ENCODE data around the gene LEP.
"Not testable (repeated sequence)": the region's sequence is repeated elsewhere in the genome, so short reads cannot be mapped to it uniquely, and the experiment has no call there.

Gene LEP

GRCh38 chr7:128274884-128275603 is 34.0 kb downstream of the LEP start:
- no peak overlapping the region for H3K27ac ChIP-seq
- TF ChIP-seq, protein P1, sequence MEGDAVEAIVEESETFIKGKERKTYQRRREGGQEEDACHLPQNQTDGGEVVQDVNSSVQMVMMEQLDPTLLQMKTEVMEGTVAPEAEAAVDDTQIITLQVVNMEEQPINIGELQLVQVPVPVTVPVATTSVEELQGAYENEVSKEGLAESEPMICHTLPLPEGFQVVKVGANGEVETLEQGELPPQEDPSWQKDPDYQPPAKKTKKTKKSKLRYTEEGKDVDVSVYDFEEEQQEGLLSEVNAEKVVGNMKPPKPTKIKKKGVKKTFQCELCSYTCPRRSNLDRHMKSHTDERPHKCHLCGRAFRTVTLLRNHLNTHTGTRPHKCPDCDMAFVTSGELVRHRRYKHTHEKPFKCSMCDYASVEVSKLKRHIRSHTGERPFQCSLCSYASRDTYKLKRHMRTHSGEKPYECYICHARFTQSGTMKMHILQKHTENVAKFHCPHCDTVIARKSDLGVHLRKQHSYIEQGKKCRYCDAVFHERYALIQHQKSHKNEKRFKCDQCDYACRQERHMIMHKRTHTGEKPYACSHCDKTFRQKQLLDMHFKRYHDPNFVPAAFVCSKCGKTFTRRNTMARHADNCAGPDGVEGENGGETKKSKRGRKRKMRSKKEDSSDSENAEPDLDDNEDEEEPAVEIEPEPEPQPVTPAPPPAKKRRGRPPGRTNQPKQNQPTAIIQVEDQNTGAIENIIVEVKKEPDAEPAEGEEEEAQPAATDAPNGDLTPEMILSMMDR (IDR thresholded peaks at IDR 0.05), result no peak
- TF ChIP-seq ZFX (IDR thresholded peaks at IDR 0.05; ENCODE audit: borderline replicate concordance), result no peak

DNA sequence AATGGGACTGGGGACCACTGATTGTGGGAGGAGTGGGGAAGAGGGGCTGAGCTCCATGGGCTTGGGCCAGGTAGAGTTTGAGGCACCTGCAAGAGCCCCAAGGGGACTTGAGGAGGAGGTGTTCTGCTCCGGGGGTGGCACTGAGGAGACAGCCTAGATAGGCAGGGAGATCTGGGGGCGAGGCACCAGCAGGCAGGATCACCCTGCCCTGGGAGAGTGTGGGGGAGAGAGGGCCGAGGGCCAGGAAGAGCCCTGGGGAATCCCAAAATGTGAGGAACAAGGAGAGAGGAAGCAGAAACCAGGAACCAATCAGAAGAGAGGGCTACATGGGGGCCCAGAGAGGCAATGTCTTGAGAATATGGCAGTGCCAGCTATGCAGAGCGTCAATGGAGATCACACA is 34.6 kb downstream of the LEP start:
- no peak overlapping the region for H3K27ac ChIP-seq
- TF ChIP-seq, protein P1 (IDR thresholded peaks at IDR 0.05), result no peak
- no peak for TF ChIP-seq ZFX (IDR thresholded peaks at IDR 0.05; ENCODE audit: borderline replicate concordance)

GRCh38 chr7:128278366-128278765 is 37.3 kb downstream of the LEP start:
- H3K27ac ChIP-seq, result no peak overlapping the region
- TF ChIP-seq, protein P1 (IDR thresholded peaks at IDR 0.05), result no peak
- TF ChIP-seq ZFX (IDR thresholded peaks at IDR 0.05; ENCODE audit: borderline replicate concordance), result no peak

- no peak for TF ChIP-seq ZFX (IDR thresholded peaks at IDR 0.05; ENCODE audit: borderline replicate concordance)
- TF ChIP-seq, protein P1 (IDR thresholded peaks at IDR 0.05), result no peak
- no peak overlapping the region for H3K27ac ChIP-seq
Observed at GRCh38 chr7:128279124-128279713, 38.1 kb downstream of the LEP start.

DNA sequence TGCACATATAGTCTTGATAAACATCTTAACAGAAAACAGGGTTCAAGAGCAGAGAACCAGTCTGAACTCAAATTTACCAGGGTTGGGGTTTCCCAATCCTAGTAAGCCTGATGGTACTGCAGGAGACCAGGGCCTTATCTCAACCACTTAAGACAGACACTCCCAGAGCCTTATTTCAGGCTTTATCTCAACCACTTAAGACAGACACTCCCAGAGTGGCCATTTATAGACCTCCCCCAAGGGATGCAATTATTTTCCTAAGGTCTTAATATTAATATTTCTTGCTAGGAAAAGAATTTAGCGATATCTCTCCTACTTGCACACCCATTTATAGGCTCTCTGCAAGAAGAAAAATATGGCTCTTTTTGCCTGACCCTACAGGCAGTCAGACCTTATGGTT is 39.4 kb downstream of the LEP start:
- not testable (repeated sequence) for H3K27ac ChIP-seq

GRCh38 chr7:128281605-128282380 is 40.7 kb downstream of the LEP start:
- no peak overlapping the region for H3K27ac ChIP-seq
- TF ChIP-seq ZFX (IDR thresholded peaks at IDR 0.05; ENCODE audit: borderline replicate concordance), result no peak
- TF ChIP-seq, protein P1 (IDR thresholded peaks at IDR 0.05), result no peak

DNA sequence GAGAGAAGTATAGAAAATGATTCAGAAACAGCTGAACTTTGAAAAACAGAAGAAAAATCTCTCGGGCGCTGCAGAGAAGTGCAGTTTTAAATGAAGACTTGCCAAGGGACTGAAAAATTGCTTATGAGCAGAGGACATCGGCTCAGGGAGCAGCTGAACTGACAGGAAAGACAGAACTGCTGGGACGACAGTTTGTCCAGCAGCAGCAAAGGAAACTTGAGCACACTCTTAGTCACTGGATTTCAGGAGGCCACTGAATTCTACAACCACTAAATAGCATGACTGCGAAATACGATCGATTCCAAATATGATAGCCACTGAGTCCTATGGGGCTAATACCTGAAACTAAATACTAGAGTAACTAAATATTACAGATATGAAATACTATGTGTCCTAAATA is 43.0 kb downstream of the LEP start:
- TF ChIP-seq, protein P1 (IDR thresholded peaks at IDR 0.05), result no peak
- no peak overlapping the region for H3K27ac ChIP-seq
